ENCODE measurements around the gene PRDM13.
"Not testable (repeated sequence)": the region's sequence is repeated elsewhere in the genome, so short reads cannot be mapped to it uniquely, and the experiment has no call there.

Gene PRDM13

GRCh38 chr6:99638358-99638757 is 31.7 kb downstream of the PRDM13 start:
- DNase-seq, result not testable (repeated sequence)

- no peak for DNase-seq
Measured at GRCh38 chr6:99641270-99641669, 34.6 kb downstream of the PRDM13 start.

- DNase-seq, result no peak
Measured at GRCh38 chr6:99645986-99646385, 39.4 kb downstream of the PRDM13 start.

- DNase-seq, result not testable (repeated sequence)
Measured at GRCh38 chr6:99650091-99650571, 43.5 kb downstream of the PRDM13 start.

- DNase-seq, result no peak
Measured at GRCh38 chr6:99660206-99660605, 53.6 kb downstream of the PRDM13 start.

- no peak for DNase-seq
Measured at GRCh38 chr6:99661870-99662269, 55.2 kb downstream of the PRDM13 start.

GRCh38 chr6:99662616-99663015 is 56.0 kb downstream of the PRDM13 start:
- DNase-seq, result no peak

Measured in activated naive CD4-positive, alpha-beta T cell (primary cell).